Testis (tissue), 3 donors: ENCODE data around the gene FPR3. TPM values are rescaled to one million over a fixed set of nuclear protein-coding genes. Genes with fewer than 3 reads are reported as not detected.

Experiments
- DNase-seq: peaks from one replicate; pipeline ENCODE4 v3.0.0-alpha.2; 2019
- H3K27ac ChIP-seq, 2 donors: fragments of 200-600 bp; sonication (generic); one replicate each; pipeline ENCODE4 v1.5.1; 2019
- H3K27me3 ChIP-seq: fragments of 200-600 bp; sonication (generic); one replicate; pipeline ENCODE4 v1.5.1; 2019
- H3K36me3 ChIP-seq: fragments of 200-600 bp; sonication (generic); one replicate; pipeline ENCODE4 v1.5.1; 2017; ENCODE audit warnings: low read depth; ENCODE audit errors: missing control alignments
- H3K4me1 ChIP-seq: fragments of 200-600 bp; sonication (generic); one replicate; pipeline ENCODE4 v1.5.1; 2019
- H3K4me3 ChIP-seq, 2 donors: fragments of 200-600 bp; sonication (generic); one replicate each; pipeline ENCODE4 v1.5.1; 2017 to 2019
- H3K9me3 ChIP-seq: fragments of 200-600 bp; sonication (generic); one replicate; pipeline ENCODE4 v1.5.1; 2017
- CTCF ChIP-seq, 3 experiments: fragments of 450-650 bp in 2 of 3; fragments of 200-600 bp in 1 of 3; sonication (generic) in 1 of 3; IDR thresholded peaks; one replicate each; pipeline ENCODE4 v1.5.1; 2016 to 2019; ENCODE audit warnings: antibody characterized with exemption in 3 of 3, mild to moderate bottlenecking in 2 of 3, moderate library complexity in 1 of 3
- POLR2A ChIP-seq: fragments of 450-650 bp; IDR thresholded peaks from one replicate; pipeline ENCODE4 v1.6.1; 2017; ENCODE audit warnings: antibody characterized with exemption, mild to moderate bottlenecking, moderate library complexity
- WGBS, 2 donors: methylation state at CpG; one replicate each; pipeline ENCODE4 v1.1.5; 2018; 5-methylcytosine and 5-hydroxymethylcytosine counted together
- intact Hi-C: fragments of 100-400 bp; cut with DNase I; formaldehyde crosslinking; loops from one replicate; pipeline ENCODE4 v1.15.1; 2023; ENCODE audit warnings: low total_unique reads
- polyA plus RNA-seq: library from polyadenylated mRNA; stranded (reverse); fragments of 350-450 nt; fragmentation: Illumina TruSeq; extraction: RNeasy Lipid Tissue Mini Kit (QIAGEN cat#74804); gene quantifications from one replicate; pipeline ENCODE4 v1.2.3, GENCODE V29; 2014; ENCODE audit warnings: low read depth, low replicate concordance; ENCODE audit not compliant: insufficient read depth
- total RNA-seq, 2 donors: library from RNA; depleted of rRNA; stranded (reverse); fragments of >200 nt; gene quantifications; one replicate each; pipeline ENCODE4 v1.2.3, GENCODE V29; 2016

The FPR3 gene
- total and polyA plus RNA-seq, 3 donors from 2014 or later, result 1.6 to 15.6 (median 8.8) TPM

GRCh38 chr19:51807925-51808324 is 13.0 kb downstream of the FPR3 start:
- Histone ChIP-seq H3K27me3 (no peaks in the 10 kb centered on the region), H3K27ac (peak overlapping the region in 1 of 2 donors; percentile 63), H3K9me3 (no peaks in the 10 kb centered on the region), H3K36me3 (no peaks in the 10 kb centered on the region), H3K4me1 (peaks cover 30% of the 10 kb centered on the region), H3K4me3 (no peak overlapping the region)
- 85 to 92% methylated on average over 2 of the region's 2 CpGs for WGBS, 2 donors
- no peak for DNase-seq
- TF ChIP-seq CTCF (IDR thresholded peaks at IDR 0.05) (no peak), POLR2A (no peak)
- intact Hi-C loops, result no loop called here

- Histone ChIP-seq H3K27me3 (no peaks in the 10 kb centered on the region), H3K4me3 (no peak overlapping the region), H3K4me1 (peaks cover 30% of the 10 kb centered on the region), H3K36me3 (no peaks in the 10 kb centered on the region), H3K27ac (peak overlapping the region in 1 of 2 donors; percentile 63), H3K9me3 (no peaks in the 10 kb centered on the region)
- intact Hi-C loops, result no loop called here
- 75 to 81% methylated on average over 8 of the region's 8 CpGs for WGBS, 2 donors
- no peak for TF ChIP-seq POLR2A
- TF ChIP-seq CTCF (IDR thresholded peaks at IDR 0.05), result no peak
- DNase-seq, result no peak
Measured at GRCh38 chr19:51808333-51808986, 13.5 kb downstream of the FPR3 start.

GRCh38 chr19:51809787-51810186 is 14.8 kb downstream of the FPR3 start:
- no peaks in the 10 kb centered on the region for H3K9me3 ChIP-seq
- H3K4me3 ChIP-seq, result no peak overlapping the region
- peak; percentile 47 for DNase-seq
- WGBS, 2 donors, result 49 to 66% methylated on average over 4 of the region's 4 CpGs
- H3K36me3 ChIP-seq, result no peaks in the 10 kb centered on the region
- TF ChIP-seq CTCF (IDR thresholded peaks at IDR 0.05), result no peak
- no peak for TF ChIP-seq POLR2A
- peaks cover 30% of the 10 kb centered on the region for H3K4me1 ChIP-seq
- intact Hi-C loops, result no loop called here
- no peaks in the 10 kb centered on the region for H3K27me3 ChIP-seq
- H3K27ac ChIP-seq, result peak overlapping the region in 1 of 2 donors; percentile 63

- TF ChIP-seq CTCF (IDR thresholded peaks at IDR 0.05) (peak in 1 of 3 experiments; percentile 29), POLR2A (no peak)
- DNase-seq, result no peak
- H3K9me3 ChIP-seq, result no peaks in the 10 kb centered on the region
- no peak overlapping the region for H3K4me3 ChIP-seq
- H3K27ac ChIP-seq, result peak overlapping the region in 1 of 2 donors; percentile 63
- peaks cover 30% of the 10 kb centered on the region for H3K4me1 ChIP-seq
- intact Hi-C loops, result no loop called here
- 60 to 61% methylated on average over 7 of the region's 7 CpGs for WGBS, 2 donors
- no peaks in the 10 kb centered on the region for H3K36me3 ChIP-seq
- H3K27me3 ChIP-seq, result no peaks in the 10 kb centered on the region
Measured at GRCh38 chr19:51810223-51810622, 15.3 kb downstream of the FPR3 start.

GRCh38 chr19:51811344-51811743 is 16.4 kb downstream of the FPR3 start:
- intact Hi-C loops, result no loop called here

More at GRCh38 chr19:51811344-51811743, 16.4 kb downstream of the FPR3 start:
- Histone ChIP-seq H3K4me1 (peaks cover 23% of the 10 kb centered on the region), H3K27ac (no peak overlapping the region), H3K4me3 (no peak overlapping the region), H3K36me3 (no peaks in the 10 kb centered on the region), H3K9me3 (no peaks in the 10 kb centered on the region), H3K27me3 (no peaks in the 10 kb centered on the region)
- peak; percentile 24 for DNase-seq
- WGBS, 2 donors, result 88 to 89% methylated on average over 11 of the region's 11 CpGs
- TF ChIP-seq CTCF (IDR thresholded peaks at IDR 0.05) (no peak), POLR2A (no peak)
